GOT3 (cell line): ENCODE results near the gene UBR3.
"Not testable (repeated sequence)": the region's sequence is repeated elsewhere in the genome, so short reads cannot be mapped to it uniquely, and the experiment has no call there.

Experiments used
- DNase-seq: peaks from one replicate; lab custom pipeline; 2025; ENCODE audit warnings: mixed read lengths; lab: John Stamatoyannopoulos, UW

The UBR3 gene

DNA sequence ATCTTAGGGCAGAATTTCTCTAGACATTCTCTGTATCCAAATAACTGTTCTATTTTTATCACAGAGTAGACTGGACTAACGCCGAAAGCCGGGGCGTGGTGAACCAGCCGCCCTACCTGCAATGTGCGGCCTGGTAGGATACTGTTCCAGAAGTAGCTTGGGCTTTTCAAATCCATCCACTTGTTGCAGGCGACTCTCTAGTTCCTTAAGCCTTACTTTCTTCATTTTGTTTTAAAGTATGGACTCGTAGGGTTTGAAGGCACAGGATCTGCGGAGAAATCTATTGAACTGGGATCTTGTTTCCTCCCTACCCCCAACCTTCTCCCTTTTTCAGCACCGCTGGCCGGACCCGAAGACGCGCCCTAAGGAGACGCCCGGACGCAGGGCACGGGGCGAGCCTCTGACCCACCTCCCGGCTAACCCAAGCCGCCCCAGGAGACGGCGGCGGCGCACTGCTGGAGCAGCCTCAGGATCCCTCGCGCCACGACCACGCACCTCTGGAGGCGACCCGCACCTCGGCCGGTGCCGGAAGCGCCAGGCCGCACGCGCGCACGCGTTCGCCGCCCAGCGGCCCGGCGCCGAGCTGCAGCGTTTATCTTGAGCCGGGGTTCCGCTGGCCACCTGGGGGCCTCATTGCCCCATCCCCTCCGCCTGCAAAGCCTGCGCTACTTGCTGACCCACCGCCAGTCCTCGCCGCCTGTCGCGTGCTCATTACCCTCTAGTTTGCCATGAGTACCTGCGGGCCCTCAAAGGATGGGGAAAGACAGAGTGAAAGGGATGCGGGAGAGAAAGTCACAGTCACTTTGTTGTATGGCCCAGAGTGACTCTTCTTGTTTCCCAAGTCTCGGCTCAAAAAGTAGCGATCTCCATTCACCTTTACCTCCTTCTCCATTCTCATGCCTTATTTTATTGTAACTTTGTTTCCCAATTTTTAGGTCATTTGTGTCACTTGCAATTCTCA, 2.6 kb upstream of the UBR3 start, which contains the start of gene METTL5:
Gene METTL5 (minus strand): TSS at position 533 of the 961 bp plus-strand sequence. CDS start 308 bp downstream, at position 225.
- DNase-seq, result peak; percentile 58

GRCh38 chr2:169828141-169828811, 1.0 kb downstream of the UBR3 start:
- DNase-seq, result no peak

GRCh38 chr2:169834401-169834800, 7.1 kb downstream of the UBR3 start:
- no peak for DNase-seq

DNA sequence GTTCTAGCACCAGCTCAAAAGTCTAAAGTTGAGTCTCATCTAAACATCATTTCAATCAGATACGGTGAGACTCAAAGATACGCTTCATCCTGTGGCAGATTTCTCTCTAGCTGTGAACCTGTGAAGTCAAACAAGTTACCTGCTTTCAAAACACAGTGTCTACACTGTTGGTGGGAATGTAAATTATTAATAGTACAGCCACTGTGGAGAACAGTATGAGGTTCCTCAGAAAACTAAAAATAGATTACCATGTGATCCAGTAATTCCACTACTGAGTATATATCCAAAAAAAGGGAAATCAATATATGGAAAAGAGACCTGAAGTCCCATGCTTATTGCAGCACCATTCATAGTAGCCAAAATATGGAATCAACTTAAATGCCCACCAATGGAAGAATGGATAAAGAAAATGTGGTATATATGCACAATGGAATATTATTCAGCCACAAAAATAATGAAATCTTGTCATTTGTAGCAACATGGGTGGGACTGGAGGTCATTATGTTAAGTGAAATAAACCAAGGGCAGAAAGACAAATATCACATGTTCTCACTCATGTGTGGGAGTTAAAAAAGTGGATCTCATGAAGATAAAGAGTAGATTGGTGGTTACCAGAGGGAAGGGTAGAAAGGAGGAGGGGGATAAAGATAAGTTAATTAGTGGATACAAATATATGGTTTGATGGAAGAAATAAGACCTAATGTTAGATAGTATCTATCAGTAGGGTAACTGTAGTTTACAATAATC, 11.7 kb downstream of the UBR3 start:
- no peak for DNase-seq

DNA sequence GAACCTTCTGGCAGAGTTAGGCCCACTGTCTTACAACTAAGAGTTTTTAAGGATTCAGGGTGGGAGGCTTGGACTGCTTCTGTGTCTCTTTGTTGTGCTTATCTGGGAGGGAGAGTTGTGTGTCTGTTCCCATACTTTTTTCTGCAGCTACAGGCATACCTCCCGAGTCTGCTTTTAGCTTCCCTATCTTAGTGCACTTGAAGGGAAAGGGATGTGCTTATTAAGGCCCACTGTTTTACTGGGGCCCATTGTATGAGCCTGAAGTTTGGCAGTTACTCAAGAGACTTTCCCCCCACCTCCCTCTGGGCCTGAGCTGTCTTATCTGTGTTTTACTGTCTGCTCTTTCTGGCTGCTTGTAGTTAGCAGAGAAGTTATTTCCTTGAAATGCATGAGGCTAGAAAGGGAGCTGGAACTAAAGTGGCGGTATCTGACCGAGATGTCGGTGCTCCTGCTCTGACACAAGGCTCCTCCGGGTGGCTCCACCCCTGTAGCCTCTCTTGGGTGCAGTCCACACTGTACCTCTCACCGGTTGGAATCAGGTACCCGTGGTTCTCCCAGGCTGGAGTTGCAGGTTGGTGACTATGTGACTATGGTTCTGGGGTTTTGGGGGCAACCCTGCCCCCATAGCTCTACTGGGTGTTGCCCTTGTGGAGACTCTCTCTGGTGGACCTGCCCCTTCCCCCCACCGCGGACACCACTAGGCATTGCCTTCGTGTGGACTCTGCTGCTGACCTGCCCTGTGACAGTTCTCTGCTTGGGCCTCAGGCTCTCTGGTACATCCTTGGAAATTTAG, 12.9 kb downstream of the UBR3 start:
- DNase-seq, result no peak

- DNase-seq, result no peak
Measured at GRCh38 chr2:169840747-169841142, 13.5 kb downstream of the UBR3 start.

DNA sequence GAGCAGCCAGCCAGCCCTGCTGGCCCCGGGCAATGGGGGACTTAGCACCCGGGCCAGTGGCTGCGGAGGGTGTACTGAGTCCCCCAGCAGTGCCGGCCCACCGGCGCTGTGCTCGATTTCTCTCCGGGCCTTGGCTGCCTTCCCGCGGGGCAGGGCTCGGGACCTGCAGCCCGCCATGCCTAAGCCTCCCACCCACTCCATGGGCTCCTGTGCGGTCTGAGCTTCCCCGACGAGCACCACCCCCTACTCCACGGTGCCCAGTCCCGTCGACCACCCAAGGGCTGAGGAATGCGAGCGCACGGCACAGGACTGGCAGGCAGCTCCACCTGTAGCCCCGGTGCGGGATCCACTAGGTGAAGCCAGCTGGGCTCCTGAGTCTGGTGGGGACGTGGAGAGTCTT, 14.4 kb downstream of the UBR3 start:
- DNase-seq, result not testable (repeated sequence)

DNA sequence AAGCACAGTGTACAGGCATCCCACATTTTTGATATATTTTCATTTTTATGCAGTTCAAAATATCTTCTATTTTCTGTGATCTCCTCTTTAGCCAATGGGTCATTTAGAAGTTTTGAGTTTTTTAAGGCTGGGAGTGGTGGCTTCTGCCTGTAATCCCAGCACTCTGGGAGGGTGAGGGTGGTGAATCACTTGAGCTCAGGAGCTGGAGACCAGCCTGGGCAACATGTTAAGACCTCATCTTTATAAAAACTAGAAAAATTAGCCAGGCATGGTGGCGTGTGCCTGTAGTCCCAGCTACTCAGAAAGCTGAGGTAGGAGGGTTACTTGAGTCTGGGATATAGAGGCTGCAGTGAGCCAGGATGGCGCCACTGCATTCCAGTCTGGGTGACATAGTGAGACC, 17.8 kb downstream of the UBR3 start:
- no peak for DNase-seq

GRCh38 chr2:169848959-169849693, 21.9 kb downstream of the UBR3 start:
- DNase-seq, result not testable (repeated sequence)

- DNase-seq, result no peak
Measured at GRCh38 chr2:169849710-169850109, 22.5 kb downstream of the UBR3 start.

GRCh38 chr2:169853041-169853668, 25.9 kb downstream of the UBR3 start:
- DNase-seq, result no peak

DNA sequence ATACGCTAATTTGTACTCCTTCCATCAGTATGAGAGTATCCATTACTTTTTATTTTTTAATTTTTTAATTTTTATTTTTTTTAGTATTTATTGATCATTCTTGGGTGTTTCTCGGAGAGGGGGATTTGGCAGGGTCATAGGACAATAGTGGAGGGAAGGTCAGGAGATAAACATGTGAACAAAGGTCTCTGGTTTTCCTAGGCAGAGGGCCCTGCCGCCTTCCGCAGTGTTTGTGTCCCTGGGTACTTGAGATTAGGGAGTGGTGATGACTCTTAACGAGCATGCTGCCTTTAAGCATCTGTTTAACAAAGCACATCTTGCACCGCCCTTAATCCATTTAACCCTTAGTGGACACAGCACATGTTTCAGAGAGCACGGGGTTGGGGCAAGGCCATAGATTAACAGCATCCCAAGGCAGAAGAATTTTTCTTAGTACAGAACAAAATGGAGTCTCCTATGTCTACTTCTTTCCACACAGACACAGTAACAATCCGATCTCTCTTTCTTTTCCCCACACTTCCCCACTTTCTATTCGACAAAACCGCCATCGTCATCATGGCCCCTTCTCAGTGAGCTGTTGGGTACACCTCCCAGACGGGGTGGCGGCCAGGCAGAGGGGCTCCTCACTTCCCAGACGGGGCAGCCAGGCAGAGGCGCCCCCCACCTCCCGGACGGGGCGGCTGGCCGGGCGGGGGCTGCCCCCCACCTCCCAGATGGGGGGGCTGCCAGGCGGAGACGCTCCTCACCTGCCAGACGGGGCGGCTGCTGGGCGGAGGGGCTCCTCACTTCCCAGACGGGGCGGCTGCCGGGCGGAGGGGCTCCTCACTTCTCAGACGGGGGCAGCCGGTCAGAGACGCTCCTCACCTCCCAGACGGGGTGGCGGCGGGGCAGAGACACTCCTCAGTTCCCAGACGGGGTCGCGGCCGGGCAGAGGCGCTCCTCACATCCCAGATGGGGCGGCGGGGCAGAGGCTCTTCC, 28.3 kb downstream of the UBR3 start:
- not testable (repeated sequence) for DNase-seq

DNA sequence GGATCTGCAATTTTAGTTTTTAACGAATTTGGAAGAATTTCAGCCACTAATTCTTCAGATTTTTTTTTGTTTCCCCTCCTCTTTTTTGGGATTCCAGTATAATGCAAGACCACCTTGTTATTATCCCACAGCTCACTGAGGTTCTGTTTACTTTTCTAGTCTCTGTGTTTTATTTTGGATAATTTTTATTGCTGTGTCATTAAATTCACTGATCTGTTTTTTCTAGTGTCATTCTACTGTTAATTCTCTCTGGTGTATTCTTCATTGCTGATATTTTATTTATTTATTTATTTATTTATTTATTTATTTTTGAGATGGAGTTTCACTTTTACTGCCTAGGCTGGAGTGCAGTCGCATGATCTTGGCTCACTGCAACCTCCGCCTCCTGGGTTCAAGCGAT, 32.2 kb downstream of the UBR3 start:
- no peak for DNase-seq

GRCh38 chr2:169860149-169860548, 32.9 kb downstream of the UBR3 start:
- no peak for DNase-seq

- no peak for DNase-seq
Measured at GRCh38 chr2:169862816-169863215, 35.6 kb downstream of the UBR3 start.

GRCh38 chr2:169865492-169865891, 38.2 kb downstream of the UBR3 start:
- no peak for DNase-seq

GRCh38 chr2:169866230-169866629, 39.0 kb downstream of the UBR3 start:
- not testable (repeated sequence) for DNase-seq

GRCh38 chr2:169867579-169867978, 40.3 kb downstream of the UBR3 start:
- DNase-seq, result no peak

DNA sequence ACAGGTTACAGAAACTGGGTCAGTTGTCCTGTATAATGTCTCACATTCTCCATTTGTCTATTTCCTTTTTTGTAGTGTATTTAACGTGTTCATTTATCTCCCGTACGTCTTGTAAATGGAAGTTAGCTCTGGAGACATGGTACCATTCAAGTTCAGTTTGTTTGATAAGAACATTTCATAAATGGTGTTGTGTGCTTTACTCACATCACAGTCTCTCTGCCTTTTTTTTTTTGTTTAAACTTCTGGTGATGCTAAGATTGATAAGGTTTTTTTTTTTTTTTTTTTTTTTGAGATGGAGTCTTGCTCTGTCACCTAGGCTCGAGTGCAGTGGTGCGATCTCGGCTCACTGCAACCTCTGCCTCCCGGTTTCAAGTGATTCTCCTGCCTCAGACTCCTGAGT, 41.7 kb downstream of the UBR3 start:
- DNase-seq, result no peak
